Transverse colon (tissue), 4 donors: ENCODE measurements around the gene TTF2.

Experiments
- EP300 ChIP-seq: sonication (generic); formaldehyde crosslinking; IDR thresholded peaks from one replicate; pipeline ENCODE4 v1.6.1; 2017; ENCODE audit warnings: antibody characterized with exemption, low read depth
- POLR2A ChIP-seq: fragments of 450-650 bp; IDR thresholded peaks from one replicate; pipeline ENCODE4 v1.6.1; 2016; ENCODE audit warnings: antibody characterized with exemption, mild to moderate bottlenecking, moderate library complexity
- POLR2AphosphoS5 ChIP-seq, 3 donors: sonication (generic); formaldehyde crosslinking; IDR thresholded peaks; one replicate each; pipeline ENCODE4 v1.6.1; 2016; ENCODE audit warnings: antibody characterized with exemption in 3 of 3
- TF ChIP-seq, protein P1 (sequence below), 5 experiments: fragments of 200-600 bp in 3 of 5; fragments of 450-650 bp in 2 of 5; sonication (generic) in 3 of 5; IDR thresholded peaks; 1 replicate in 2 of 5; 2 replicates in 3 of 5; pipeline ENCODE4 v1.5.1; 2016 to 2017; ENCODE audit warnings: antibody characterized with exemption in 5 of 5, inconsistent platforms in 3 of 5, mild to moderate bottlenecking in 2 of 5, moderate library complexity in 1 of 5

DNA sequence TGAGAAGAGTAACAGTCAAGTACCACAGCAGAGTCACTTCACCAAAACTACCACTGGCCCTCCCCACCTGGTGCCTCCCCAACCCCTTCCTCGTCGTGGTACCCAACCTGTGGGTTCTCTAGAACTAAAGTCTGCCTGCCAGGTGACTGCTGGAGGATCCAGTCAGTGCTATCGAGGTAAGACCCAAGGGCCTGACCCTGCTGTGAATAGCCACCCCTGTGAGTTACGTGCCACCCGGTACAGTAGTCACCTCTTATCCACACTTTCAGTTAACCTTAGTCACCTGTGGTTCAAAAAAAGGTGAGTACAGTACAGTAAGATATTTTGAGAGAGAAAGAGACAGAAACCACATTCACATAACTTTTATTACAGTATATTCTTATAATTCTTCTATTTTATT, 16.5 kb downstream of the TTF2 start:
- TF ChIP-seq, protein P1, sequence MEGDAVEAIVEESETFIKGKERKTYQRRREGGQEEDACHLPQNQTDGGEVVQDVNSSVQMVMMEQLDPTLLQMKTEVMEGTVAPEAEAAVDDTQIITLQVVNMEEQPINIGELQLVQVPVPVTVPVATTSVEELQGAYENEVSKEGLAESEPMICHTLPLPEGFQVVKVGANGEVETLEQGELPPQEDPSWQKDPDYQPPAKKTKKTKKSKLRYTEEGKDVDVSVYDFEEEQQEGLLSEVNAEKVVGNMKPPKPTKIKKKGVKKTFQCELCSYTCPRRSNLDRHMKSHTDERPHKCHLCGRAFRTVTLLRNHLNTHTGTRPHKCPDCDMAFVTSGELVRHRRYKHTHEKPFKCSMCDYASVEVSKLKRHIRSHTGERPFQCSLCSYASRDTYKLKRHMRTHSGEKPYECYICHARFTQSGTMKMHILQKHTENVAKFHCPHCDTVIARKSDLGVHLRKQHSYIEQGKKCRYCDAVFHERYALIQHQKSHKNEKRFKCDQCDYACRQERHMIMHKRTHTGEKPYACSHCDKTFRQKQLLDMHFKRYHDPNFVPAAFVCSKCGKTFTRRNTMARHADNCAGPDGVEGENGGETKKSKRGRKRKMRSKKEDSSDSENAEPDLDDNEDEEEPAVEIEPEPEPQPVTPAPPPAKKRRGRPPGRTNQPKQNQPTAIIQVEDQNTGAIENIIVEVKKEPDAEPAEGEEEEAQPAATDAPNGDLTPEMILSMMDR (IDR thresholded peaks at IDR 0.05), result no peak
- TF ChIP-seq EP300 (no peak), POLR2A (no peak), POLR2AphosphoS5 (IDR thresholded peaks at IDR 0.05) (no peak)
